ENCODE results near the gene ATXN7L2.

ATXN7L2 gene

GRCh38 chr1:109499081-109499480, 15.4 kb downstream of the ATXN7L2 start:
- Histone ChIP-seq H3F3A (ENCODE audit: insufficient read depth, low read length) (no peaks in the 10 kb centered on the region), H3K9ac (ENCODE audit: low read length) (no peak overlapping the region), H4K20me1 (ENCODE audit: insufficient read depth, low read length) (no peaks in the 10 kb centered on the region), H3K79me2 (ENCODE audit: insufficient read depth, low read length) (no peaks in the 10 kb centered on the region), H3K4me1 (ENCODE audit: insufficient read depth, low read length, severe bottlenecking) (peaks cover 22% of the 10 kb centered on the region), H3K9me2 (ENCODE audit: low read depth, low read length) (no peaks in the 10 kb centered on the region), H3K9me3 (ENCODE audit: low read length) (no peaks in the 10 kb centered on the region), H3K4me2 (ENCODE audit: low read length) (no peak overlapping the region), H3K36me3 (ENCODE audit: insufficient read depth, low read length) (peaks cover 17% of the 10 kb centered on the region; the same call in 1 of the 2 replicates), H3K27me3 (ENCODE audit: insufficient read depth, low read length) (no peaks in the 10 kb centered on the region), H2AFZ (ENCODE audit: low read length) (no peak overlapping the region), H3K4me3 (ENCODE audit: low read depth, low read length, poor library complexity, severe bottlenecking) (no peak overlapping the region), H3K27ac (ENCODE audit: low read depth, low read length, poor library complexity, severe bottlenecking) (no peak overlapping the region)
- TF ChIP-seq CTCF (IDR thresholded peaks at IDR 0.05; ENCODE audit: low read length) (no peak), EZH2 (IDR thresholded peaks at IDR 0.05; ENCODE audit: borderline replicate concordance, low read length) (no peak)

- Histone ChIP-seq H3K9me2 (ENCODE audit: low read depth, low read length) (no peaks in the 10 kb centered on the region), H3K4me1 (ENCODE audit: insufficient read depth, low read length, severe bottlenecking) (peaks cover 16% of the 10 kb centered on the region), H3K4me2 (ENCODE audit: low read length) (no peak overlapping the region), H3K27me3 (ENCODE audit: insufficient read depth, low read length) (no peaks in the 10 kb centered on the region), H3K79me2 (ENCODE audit: insufficient read depth, low read length) (no peaks in the 10 kb centered on the region), H3K36me3 (ENCODE audit: insufficient read depth, low read length) (peaks cover 17% of the 10 kb centered on the region; the same call in 1 of the 2 replicates), H4K20me1 (ENCODE audit: insufficient read depth, low read length) (no peaks in the 10 kb centered on the region), H3F3A (ENCODE audit: insufficient read depth, low read length) (no peaks in the 10 kb centered on the region), H3K4me3 (ENCODE audit: low read depth, low read length, poor library complexity, severe bottlenecking) (no peak overlapping the region), H3K27ac (ENCODE audit: low read depth, low read length, poor library complexity, severe bottlenecking) (no peak overlapping the region), H3K9ac (ENCODE audit: low read length) (no peak overlapping the region), H3K9me3 (ENCODE audit: low read length) (no peaks in the 10 kb centered on the region), H2AFZ (ENCODE audit: low read length) (no peak overlapping the region)
- peak; percentile 63 for TF ChIP-seq CTCF (IDR thresholded peaks at IDR 0.05; ENCODE audit: low read length)
- TF ChIP-seq EZH2 (IDR thresholded peaks at IDR 0.05; ENCODE audit: borderline replicate concordance, low read length): no peak
Observed at GRCh38 chr1:109499661-109500536, 16.2 kb downstream of the ATXN7L2 start.

- TF ChIP-seq CTCF (IDR thresholded peaks at IDR 0.05; ENCODE audit: low read length) (no peak), EZH2 (IDR thresholded peaks at IDR 0.05; ENCODE audit: borderline replicate concordance, low read length) (no peak)
- H3K27me3 ChIP-seq (ENCODE audit: insufficient read depth, low read length): no peaks in the 10 kb centered on the region
- H3K27ac ChIP-seq (ENCODE audit: low read depth, low read length, poor library complexity, severe bottlenecking): no peak overlapping the region
- peaks cover 12% of the 10 kb centered on the region for H3K4me1 ChIP-seq (ENCODE audit: insufficient read depth, low read length, severe bottlenecking)
- H4K20me1 ChIP-seq (ENCODE audit: insufficient read depth, low read length): no peaks in the 10 kb centered on the region
- no peak overlapping the region for H3K4me3 ChIP-seq (ENCODE audit: low read depth, low read length, poor library complexity, severe bottlenecking)
- H3K36me3 ChIP-seq (ENCODE audit: insufficient read depth, low read length): peaks cover 13% of the 10 kb centered on the region; the same call in 1 of the 2 replicates
- no peak overlapping the region for H3K9ac ChIP-seq (ENCODE audit: low read length)
- H2AFZ ChIP-seq (ENCODE audit: low read length): no peak overlapping the region
- H3K9me2 ChIP-seq (ENCODE audit: low read depth, low read length): no peaks in the 10 kb centered on the region
- no peaks in the 10 kb centered on the region for H3F3A ChIP-seq (ENCODE audit: insufficient read depth, low read length)
- H3K79me2 ChIP-seq (ENCODE audit: insufficient read depth, low read length): no peaks in the 10 kb centered on the region
- no peaks in the 10 kb centered on the region for H3K9me3 ChIP-seq (ENCODE audit: low read length)
- H3K4me2 ChIP-seq (ENCODE audit: low read length): no peak overlapping the region
Observed at GRCh38 chr1:109500941-109501381, 17.3 kb downstream of the ATXN7L2 start.
